Natural killer cell (primary cell): Measurements from ENCODE around the gene VEGFC. TPM values are rescaled to one million over a fixed set of nuclear protein-coding genes. Genes with fewer than 3 reads are reported as not detected.

Source experiments
- ATAC-seq, 3 donors: fragments of 150-1000 bp in 2 of 3; fragments of 200-7000 bp in 1 of 3; cut with Tn5 transposase; 1 replicate in 1 of 3; 2 replicates in 2 of 3; pipeline ENCODE4 v1.10.0; 2021; ENCODE audit warnings: mild to moderate bottlenecking in 2 of 3, moderate library complexity in 2 of 3
- DNase-seq, 2 donors: peaks; one replicate each; pipeline versions ENCODE4 v3.0.0 to v3.0.0-alpha.2; 2013 to 2021; ENCODE audit warnings: mixed read lengths in 1 of 2
- H3K27ac ChIP-seq: one replicate; pipeline ENCODE4 v1.5.1; 2013; ENCODE audit warnings: mild to moderate bottlenecking, low read length
- H3K27me3 ChIP-seq: one replicate; pipeline ENCODE4 v1.6.1; 2013; ENCODE audit warnings: low read length; ENCODE audit not compliant: control insufficient read depth, insufficient read depth
- H3K36me3 ChIP-seq: one replicate; pipeline ENCODE4 v1.6.1; 2013; ENCODE audit warnings: low read length; ENCODE audit not compliant: control insufficient read depth, insufficient read depth
- H3K4me1 ChIP-seq: one replicate; pipeline ENCODE4 v1.6.1; 2013; ENCODE audit warnings: low read length; ENCODE audit not compliant: control insufficient read depth, insufficient read depth
- H3K4me3 ChIP-seq: one replicate; pipeline ENCODE4 v1.5.1; 2013; ENCODE audit warnings: low read length
- H3K9me3 ChIP-seq: one replicate; pipeline ENCODE4 v1.6.1; 2013; ENCODE audit warnings: low read length; ENCODE audit not compliant: control insufficient read depth, insufficient read depth
- H3K27ac Mint-ChIP-seq, 2 donors: one replicate each; pipeline ENCODE4 v1.8.0; 2022; ENCODE audit warnings: mild to moderate bottlenecking in 2 of 2, mixed read lengths in 2 of 2, moderate library complexity in 1 of 2
- H3K27me3 Mint-ChIP-seq, 2 donors: one replicate each; pipeline ENCODE4 v1.8.0; 2022; ENCODE audit warnings: low read depth in 2 of 2, mixed read lengths in 2 of 2
- H3K36me3 Mint-ChIP-seq: one replicate; pipeline ENCODE4 v1.8.0; 2022; ENCODE audit warnings: mixed read lengths
- H3K4me1 Mint-ChIP-seq, 2 donors: one replicate each; pipeline ENCODE4 v1.8.0; 2022; ENCODE audit warnings: mixed read lengths in 2 of 2
- H3K4me3 Mint-ChIP-seq: one replicate; pipeline ENCODE4 v1.8.0; 2022; ENCODE audit warnings: mild to moderate bottlenecking, moderate library complexity, mixed read lengths
- H3K9me3 Mint-ChIP-seq, 2 donors: one replicate each; pipeline ENCODE4 v1.8.0; 2022; ENCODE audit warnings: mixed read lengths in 2 of 2
- CTCF ChIP-seq: fragments of 200-600 bp; IDR thresholded peaks from one replicate; pipeline ENCODE4 v1.8.0; 2022; ENCODE audit warnings: antibody characterized with exemption
- whole genome bisulfite sequencing: methylation state at CpG from one replicate; pipeline ENCODE4 v1.1.7; 2013; ENCODE audit warnings: missing lambda C conversion rate; ENCODE audit not compliant: insufficient coverage; 5-methylcytosine and 5-hydroxymethylcytosine counted together
- intact Hi-C: fragments of 100-400 bp; cut with micrococcal nuclease; formaldehyde crosslinking; loops from one replicate; pipeline ENCODE4 v1.14.2; 2022
- total RNA-seq, 4 donors: library from RNA; stranded (reverse); fragments of 120-200 nt in 1 of 4; gene quantifications; one replicate each; pipeline versions ENCODE4 v1.2.3 to v1.2.4, GENCODE V29; 2013 to 2022

The VEGFC gene
- total RNA-seq, 3 donors from 2014 or later (not counting 1 experiment from before 2014, with no cell fraction given) = not detected

- Mint-ChIP-seq H3K36me3 (no peaks in the 10 kb centered on the region), H3K27me3 (no peaks in the 10 kb centered on the region), H3K9me3 (peaks cover 5% of the 10 kb centered on the region in 2 donors), H3K4me1 (no peaks in the 10 kb centered on the region), H3K4me3 (no peak overlapping the region), H3K27ac (no peak overlapping the region)
- TF ChIP-seq CTCF = no peak
- WGBS = 0% methylated on average over 2 of the region's 2 CpGs
- no peak for DNase-seq
- intact Hi-C loops = no loop called here
- Histone ChIP-seq H3K36me3 (no peaks in the 10 kb centered on the region), H3K27ac (no peak overlapping the region), H3K4me3 (no peak overlapping the region), H3K9me3 (no peaks in the 10 kb centered on the region), H3K4me1 (no peaks in the 10 kb centered on the region), H3K27me3 (no peaks in the 10 kb centered on the region)
- ATAC-seq = no peak
These were observed 8.3 kb upstream of the VEGFC start for GRCh38 chr4:176800891-176801534.

GRCh38 chr4:176799653-176800052, 6.9 kb upstream of the VEGFC start:
- no peak overlapping the region for H3K27ac ChIP-seq
- no peak overlapping the region for H3K4me3 ChIP-seq
- no peaks in the 10 kb centered on the region for H3K4me1 Mint-ChIP-seq
- no peak for TF ChIP-seq CTCF
- no peaks in the 10 kb centered on the region for H3K36me3 ChIP-seq
- H3K9me3 Mint-ChIP-seq = peaks cover 5 to 9% of the 10 kb centered on the region in 2 donors
- DNase-seq = no peak
- no peaks in the 10 kb centered on the region for H3K4me1 ChIP-seq
- no peak overlapping the region for H3K4me3 Mint-ChIP-seq
- no peaks in the 10 kb centered on the region for H3K27me3 ChIP-seq
- H3K27ac Mint-ChIP-seq = no peak overlapping the region
- H3K36me3 Mint-ChIP-seq = peaks cover under 1% of the 10 kb centered on the region
- 92% methylated on average over 2 of the region's 2 CpGs for whole genome bisulfite sequencing
- H3K27me3 Mint-ChIP-seq = peaks cover 0 to 1% of the 10 kb centered on the region in 2 donors
- intact Hi-C loops = no loop called here
- H3K9me3 ChIP-seq = no peaks in the 10 kb centered on the region
- no peak for ATAC-seq

- intact Hi-C loops = no loop called here
These were observed 5.8 kb upstream of the VEGFC start for GRCh38 chr4:176798540-176798939.

More at GRCh38 chr4:176798540-176798939, 5.8 kb upstream of the VEGFC start:
- Histone ChIP-seq H3K9me3 (no peaks in the 10 kb centered on the region), H3K4me3 (no peak overlapping the region), H3K4me1 (no peaks in the 10 kb centered on the region), H3K27ac (no peak overlapping the region), H3K36me3 (no peaks in the 10 kb centered on the region), H3K27me3 (peaks cover 3% of the 10 kb centered on the region)
- Mint-ChIP-seq H3K9me3 (peaks cover 8 to 9% of the 10 kb centered on the region in 2 donors), H3K36me3 (peaks cover 8% of the 10 kb centered on the region), H3K4me3 (no peak overlapping the region), H3K27ac (no peak overlapping the region), H3K27me3 (peaks cover 9 to 12% of the 10 kb centered on the region in 2 donors), H3K4me1 (no peaks in the 10 kb centered on the region)
- DNase-seq = no peak
- ATAC-seq = no peak
- WGBS = 71% methylated on average over 1 of the region's 1 CpG
- no peak for TF ChIP-seq CTCF
